T-helper 9 cell (primary cell): ENCODE data around the gene SLC50A1.
"Not testable (repeated sequence)": the region's sequence is repeated elsewhere in the genome, so short reads cannot be mapped to it uniquely, and the experiment has no call there.

ENCODE experiments used
- DNase-seq: peaks from one replicate; pipeline ENCODE4 v3.0.0-alpha.2; 2020

Gene SLC50A1

GRCh38 chr1:155117610-155118009 lies 18.0 kb upstream of the SLC50A1 start:
- no peak for DNase-seq

DNA sequence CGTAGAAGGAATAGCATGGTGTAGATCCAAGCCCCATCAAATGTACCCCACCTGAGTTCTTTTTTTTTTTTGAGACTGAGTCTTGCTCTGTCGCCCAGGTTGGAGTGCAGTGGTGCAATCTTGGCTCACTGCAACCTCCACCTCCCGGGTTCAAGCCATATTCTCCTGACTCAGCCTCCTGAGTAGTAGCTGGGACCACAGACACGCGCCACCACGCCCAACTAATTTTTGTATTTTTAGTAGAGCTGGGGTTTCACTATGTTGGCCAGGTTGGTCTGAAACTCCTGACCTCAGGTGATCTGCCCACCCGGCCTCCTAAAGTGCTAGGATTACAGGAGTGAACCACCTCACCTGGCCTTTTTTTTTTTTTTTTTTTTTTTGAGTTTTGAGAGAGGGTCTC lies 17.6 kb upstream of the SLC50A1 start:
- not testable (repeated sequence) for DNase-seq

DNA sequence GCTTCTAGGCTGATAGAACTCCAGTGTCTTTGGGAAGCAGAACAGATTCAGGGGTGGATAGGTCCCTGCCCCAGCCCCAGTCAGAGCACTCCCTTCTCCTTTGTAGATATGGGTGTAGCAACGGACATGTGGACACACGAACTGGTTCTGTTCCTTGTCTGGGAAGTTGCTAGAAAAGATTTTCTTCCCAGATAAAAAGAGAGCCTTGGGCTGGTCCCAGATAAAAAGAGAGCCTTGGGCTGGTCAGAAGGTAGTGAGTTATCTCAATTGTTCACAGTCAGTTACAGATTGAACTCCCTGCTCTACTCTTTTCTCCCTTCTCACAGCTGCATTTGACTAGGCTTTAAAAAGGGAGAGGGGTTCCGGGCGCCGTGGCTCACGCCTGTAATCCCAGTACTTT lies 15.4 kb upstream of the SLC50A1 start:
- no peak for DNase-seq

GRCh38 chr1:155121249-155121648 lies 14.4 kb upstream of the SLC50A1 start:
- no peak for DNase-seq

- no peak for DNase-seq
These were observed 13.3 kb upstream of the SLC50A1 start for GRCh38 chr1:155122308-155122707.

DNA sequence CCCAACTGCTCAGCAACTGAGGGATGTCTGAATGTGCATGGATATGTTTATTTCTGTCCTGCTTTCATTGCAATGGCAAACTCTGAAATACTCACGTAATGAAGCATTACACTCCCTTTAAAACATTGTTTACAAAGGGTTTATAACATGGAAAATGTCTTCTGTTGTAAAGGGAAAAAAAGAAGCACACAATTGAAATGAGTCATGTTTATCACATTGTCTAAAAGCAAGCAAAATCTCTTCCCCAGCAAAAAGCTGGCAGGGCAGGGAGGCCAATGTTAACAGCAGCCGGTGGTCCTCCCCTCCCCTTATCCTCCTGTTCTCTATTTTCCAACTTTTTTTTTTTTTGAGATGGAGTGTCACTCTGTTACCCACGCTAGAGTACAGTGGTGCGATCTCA lies 11.9 kb upstream of the SLC50A1 start:
- DNase-seq = no peak

GRCh38 chr1:155124503-155125463 lies 10.9 kb upstream of the SLC50A1 start:
- no peak for DNase-seq

DNA sequence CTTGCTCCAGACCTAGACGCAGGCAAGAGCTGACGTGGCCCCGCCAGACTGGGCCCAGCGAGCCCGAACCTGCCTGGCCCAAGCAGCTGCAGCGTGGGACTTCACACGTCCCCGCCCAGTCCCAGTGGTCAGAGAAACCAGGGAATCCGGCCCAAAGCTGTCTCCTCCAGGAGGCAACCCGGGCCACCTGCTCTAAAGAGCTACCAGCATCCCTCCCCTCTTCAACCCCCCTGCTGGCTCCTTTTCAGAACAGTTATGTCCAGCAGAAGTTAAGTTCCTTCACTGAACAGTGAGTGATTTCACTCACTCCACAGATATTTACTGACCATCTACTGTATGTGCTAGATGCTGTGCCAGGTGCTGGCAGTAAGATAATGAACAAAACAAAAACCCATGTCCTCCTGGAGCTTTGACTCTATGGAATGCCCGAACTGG lies 10.1 kb upstream of the SLC50A1 start:
- no peak for DNase-seq

- no peak for DNase-seq
These were observed 9.6 kb upstream of the SLC50A1 start for GRCh38 chr1:155125946-155126555.

GRCh38 chr1:155126556-155127104 lies 9.0 kb upstream of the SLC50A1 start:
- peak; percentile 11 for DNase-seq

DNA sequence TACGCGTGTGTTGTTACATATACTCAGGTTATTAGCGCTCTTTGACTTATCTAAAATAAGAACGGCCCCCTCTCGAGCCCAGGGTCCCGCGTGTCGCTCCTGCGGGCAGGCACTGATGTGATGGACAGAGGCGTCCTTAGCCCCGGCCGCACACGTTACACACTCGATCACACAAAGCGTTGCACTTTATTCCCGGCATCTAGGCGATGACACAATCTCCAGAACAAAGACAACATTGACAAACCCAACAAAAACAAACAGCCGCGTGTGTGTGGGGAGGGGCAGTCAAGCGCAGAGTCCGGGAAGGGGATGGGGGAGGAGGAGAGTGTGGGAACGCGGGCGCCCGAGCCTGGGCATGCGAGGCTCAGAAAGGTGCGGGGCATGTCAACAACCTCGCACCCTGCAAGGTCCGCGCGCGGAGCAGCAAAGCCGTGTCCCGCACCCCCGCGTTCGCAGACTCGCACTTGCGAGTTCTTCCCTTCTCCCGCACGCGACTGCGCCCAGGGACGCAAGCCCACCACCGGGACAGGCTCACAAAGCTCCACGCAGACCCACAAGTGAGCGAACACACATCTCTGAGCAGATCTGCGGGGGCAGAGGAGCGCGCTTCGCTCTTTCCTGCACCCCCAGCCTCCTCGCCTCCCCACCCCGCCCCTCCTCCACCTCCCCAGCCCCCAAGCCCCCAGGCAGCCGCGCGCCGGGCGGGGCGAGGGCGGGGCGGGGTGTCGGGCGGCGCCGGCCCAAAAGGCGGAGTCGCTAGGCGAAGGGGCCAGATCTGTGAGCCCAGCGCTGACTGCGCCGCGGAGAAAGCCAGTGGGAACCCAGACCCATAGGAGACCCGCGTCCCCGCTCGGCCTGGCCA lies 8.3 kb upstream of the SLC50A1 start, which contains the start of gene EFNA1:
Gene EFNA1 (plus strand): TSS at position 772 of the 862 bp plus-strand sequence. CDS start 102 bp downstream, outside the sequence.
- peak; percentile 34 for DNase-seq

- no peak for DNase-seq
These were observed 7.5 kb upstream of the SLC50A1 start for GRCh38 chr1:155127967-155128754.

GRCh38 chr1:155128755-155129473 lies 6.7 kb upstream of the SLC50A1 start:
- DNase-seq = no peak

DNA sequence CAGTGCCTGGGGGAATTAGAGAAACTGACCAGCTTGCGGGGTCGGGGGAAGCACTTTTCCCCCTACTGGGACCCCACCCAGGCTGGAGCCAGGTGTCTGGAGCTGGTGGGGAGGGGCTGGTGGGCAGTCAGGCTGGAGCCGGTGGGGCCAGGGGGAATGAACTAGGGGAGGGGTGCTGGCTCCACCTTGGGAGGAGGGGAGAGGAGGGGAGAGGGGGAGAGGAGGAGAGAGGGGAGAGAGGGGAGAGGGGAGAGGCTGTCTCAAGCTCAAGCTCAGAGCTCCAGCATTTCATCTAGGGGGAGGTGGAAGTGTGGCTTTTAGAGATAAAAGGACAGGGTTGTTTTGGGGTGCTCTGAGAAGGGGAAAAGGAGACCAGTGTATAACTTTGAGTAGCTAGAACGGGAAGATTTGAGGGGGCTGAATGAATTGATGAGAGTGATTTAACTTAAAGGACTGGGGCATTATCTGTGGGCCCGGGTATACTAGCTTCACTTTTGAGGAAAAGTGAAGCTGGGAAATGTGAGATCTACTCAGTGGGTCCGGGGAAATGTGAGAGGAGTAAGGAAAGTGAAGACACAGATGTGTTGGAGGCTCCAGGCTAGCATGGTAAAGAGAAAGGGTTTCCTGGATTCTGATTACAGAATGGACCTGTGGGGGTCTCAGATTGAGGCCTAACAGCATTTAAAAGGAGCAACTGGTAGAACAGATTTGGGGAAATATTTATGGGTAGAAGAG lies 5.2 kb upstream of the SLC50A1 start:
- DNase-seq = no peak

- DNase-seq = no peak
These were observed 4.4 kb upstream of the SLC50A1 start for GRCh38 chr1:155131285-155131684.

GRCh38 chr1:155131856-155132255 lies 3.8 kb upstream of the SLC50A1 start:
- no peak for DNase-seq

GRCh38 chr1:155133799-155134281 lies 1.8 kb upstream of the SLC50A1 start:
- no peak for DNase-seq

GRCh38 chr1:155134322-155134721 lies 1.3 kb upstream of the SLC50A1 start:
- DNase-seq = no peak

GRCh38 chr1:155134880-155135414 lies 705 bp upstream of the SLC50A1 start:
- DNase-seq = peak; percentile 23

DNA sequence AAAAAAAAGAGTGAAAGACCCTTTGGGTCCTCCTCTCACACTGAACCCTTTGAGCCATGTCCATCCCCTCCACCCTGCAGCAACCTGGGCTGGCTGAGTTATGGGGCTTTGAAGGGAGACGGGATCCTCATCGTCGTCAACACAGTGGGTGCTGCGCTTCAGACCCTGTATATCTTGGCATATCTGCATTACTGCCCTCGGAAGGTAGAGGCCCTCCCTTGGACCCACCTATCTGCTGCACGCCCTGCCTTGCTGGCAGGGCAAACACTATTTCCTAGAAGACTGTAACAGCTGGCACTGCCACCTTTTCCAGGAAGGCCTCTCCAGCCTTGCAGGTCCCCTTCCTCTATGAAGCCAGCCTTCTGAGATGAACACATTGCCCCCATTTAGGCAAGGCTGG lies 1.1 kb downstream of the SLC50A1 start:
- DNase-seq = no peak
